ENCODE measurements around the gene LIMK2.
A peak's percentile ranks its signal among the peaks of the same experiment; 100 is the strongest.
"Not testable (repeated sequence)": the region's sequence is repeated elsewhere in the genome, so short reads cannot be mapped to it uniquely, and the experiment has no call there.

The LIMK2 gene

GRCh38 chr22:31290494-31291471 lies 78.7 kb downstream of the LIMK2 start:
- peak; percentile 95 for DNase-seq (ENCODE audit: low spot score)

GRCh38 chr22:31291481-31292235 lies 79.6 kb downstream of the LIMK2 start:
- DNase-seq (ENCODE audit: low spot score): peak; percentile 59

- peak; percentile 95 for DNase-seq (ENCODE audit: low spot score)
These were observed 80.3 kb downstream of the LIMK2 start, which contains the start of gene PIK3IP1 for GRCh38 chr22:31292236-31292989. Gene PIK3IP1 (minus strand): TSS chr22:31292488. CDS start chr22:31292344, 144 bp downstream.

- DNase-seq (ENCODE audit: low spot score): peak; percentile 36
These were observed 83.3 kb downstream of the LIMK2 start for GRCh38 chr22:31295360-31295759.

GRCh38 chr22:31295831-31296657 lies 83.9 kb downstream of the LIMK2 start:
- no peak for DNase-seq (ENCODE audit: low spot score)

GRCh38 chr22:31300896-31301295 lies 88.8 kb downstream of the LIMK2 start:
- no peak for DNase-seq (ENCODE audit: low spot score)

- DNase-seq (ENCODE audit: low spot score): no peak
These were observed 89.9 kb downstream of the LIMK2 start for GRCh38 chr22:31302006-31302405.

GRCh38 chr22:31302537-31302936 lies 90.4 kb downstream of the LIMK2 start:
- DNase-seq (ENCODE audit: low spot score): no peak

GRCh38 chr22:31305194-31305593 lies 93.1 kb downstream of the LIMK2 start:
- DNase-seq (ENCODE audit: low spot score): no peak

GRCh38 chr22:31308181-31308580 lies 96.1 kb downstream of the LIMK2 start:
- DNase-seq (ENCODE audit: low spot score): peak; percentile 63

GRCh38 chr22:31313366-31314147 lies 101.5 kb downstream of the LIMK2 start:
- DNase-seq (ENCODE audit: low spot score): peak; percentile 59

- DNase-seq (ENCODE audit: low spot score): not testable (repeated sequence)
These were observed 102.1 kb downstream of the LIMK2 start for GRCh38 chr22:31314220-31314619.

- DNase-seq (ENCODE audit: low spot score): no peak
These were observed 109.3 kb downstream of the LIMK2 start for GRCh38 chr22:31321421-31321820.

- no peak for DNase-seq (ENCODE audit: low spot score)
These were observed 111.8 kb downstream of the LIMK2 start for GRCh38 chr22:31323578-31324550.

GRCh38 chr22:31326877-31327276 lies 114.8 kb downstream of the LIMK2 start:
- no peak for DNase-seq (ENCODE audit: low spot score)

- DNase-seq (ENCODE audit: low spot score): no peak
These were observed 115.9 kb downstream of the LIMK2 start for GRCh38 chr22:31327806-31328543.

- no peak for DNase-seq (ENCODE audit: low spot score)
These were observed 116.5 kb downstream of the LIMK2 start for GRCh38 chr22:31328544-31328960.

- no peak for DNase-seq (ENCODE audit: low spot score)
These were observed 116.9 kb downstream of the LIMK2 start for GRCh38 chr22:31329029-31329428.

All from NAMALWA (cell line).